Measurements from ENCODE around the gene PCDHAC1.

PCDHAC1 gene

DNA sequence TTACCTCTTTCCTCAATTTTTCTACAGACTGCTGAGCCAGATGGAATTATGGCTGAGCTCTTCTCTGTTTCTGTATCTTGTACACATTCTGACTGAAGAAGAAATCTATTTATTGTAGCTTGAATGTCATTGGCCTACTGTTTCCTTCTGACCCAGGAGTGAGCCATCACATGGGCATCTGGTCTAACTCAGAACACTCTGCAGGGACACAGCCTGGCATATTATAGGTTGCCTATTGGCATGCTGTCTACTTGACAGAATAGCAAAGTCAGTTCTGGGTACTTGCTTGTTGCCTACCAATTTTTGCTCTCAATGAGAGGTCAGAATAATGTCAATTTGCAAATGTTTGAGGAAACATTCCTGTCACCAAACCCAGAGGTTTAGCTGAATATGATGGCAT is 47.5 kb downstream of the PCDHAC1 start:
- no peak for DNase-seq (ENCODE audit: extremely low read depth, low read depth)
- TF ChIP-seq, protein P1, sequence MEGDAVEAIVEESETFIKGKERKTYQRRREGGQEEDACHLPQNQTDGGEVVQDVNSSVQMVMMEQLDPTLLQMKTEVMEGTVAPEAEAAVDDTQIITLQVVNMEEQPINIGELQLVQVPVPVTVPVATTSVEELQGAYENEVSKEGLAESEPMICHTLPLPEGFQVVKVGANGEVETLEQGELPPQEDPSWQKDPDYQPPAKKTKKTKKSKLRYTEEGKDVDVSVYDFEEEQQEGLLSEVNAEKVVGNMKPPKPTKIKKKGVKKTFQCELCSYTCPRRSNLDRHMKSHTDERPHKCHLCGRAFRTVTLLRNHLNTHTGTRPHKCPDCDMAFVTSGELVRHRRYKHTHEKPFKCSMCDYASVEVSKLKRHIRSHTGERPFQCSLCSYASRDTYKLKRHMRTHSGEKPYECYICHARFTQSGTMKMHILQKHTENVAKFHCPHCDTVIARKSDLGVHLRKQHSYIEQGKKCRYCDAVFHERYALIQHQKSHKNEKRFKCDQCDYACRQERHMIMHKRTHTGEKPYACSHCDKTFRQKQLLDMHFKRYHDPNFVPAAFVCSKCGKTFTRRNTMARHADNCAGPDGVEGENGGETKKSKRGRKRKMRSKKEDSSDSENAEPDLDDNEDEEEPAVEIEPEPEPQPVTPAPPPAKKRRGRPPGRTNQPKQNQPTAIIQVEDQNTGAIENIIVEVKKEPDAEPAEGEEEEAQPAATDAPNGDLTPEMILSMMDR (IDR thresholded peaks at IDR 0.05; ENCODE audit: low read depth, low read length) = no peak

DNA sequence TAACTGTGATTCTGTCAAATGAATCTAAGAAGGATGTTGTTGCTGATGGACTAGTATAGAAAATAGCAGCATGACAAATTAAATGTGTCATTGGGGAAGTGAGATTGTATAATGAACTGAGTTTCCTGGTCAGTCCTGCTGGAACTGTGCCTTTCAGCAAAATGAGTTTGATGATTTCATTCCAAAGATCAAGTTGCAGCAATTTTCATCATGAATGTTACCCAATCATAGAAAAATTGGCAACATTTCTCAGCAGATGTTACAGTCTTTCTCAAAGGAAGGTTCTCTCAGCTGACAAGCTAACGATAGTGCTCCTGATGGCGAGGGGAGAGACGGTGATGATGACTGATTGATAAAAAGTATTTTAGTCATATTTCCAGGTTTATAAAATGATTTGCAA is 50.9 kb downstream of the PCDHAC1 start:
- TF ChIP-seq, protein P1 (IDR thresholded peaks at IDR 0.05; ENCODE audit: low read depth, low read length) = no peak
- no peak for DNase-seq (ENCODE audit: extremely low read depth, low read depth)

GRCh38 chr5:140978260-140978659 is 52.2 kb downstream of the PCDHAC1 start:
- TF ChIP-seq, protein P1 (IDR thresholded peaks at IDR 0.05; ENCODE audit: low read depth, low read length) = no peak
- DNase-seq (ENCODE audit: extremely low read depth, low read depth) = no peak

- DNase-seq (ENCODE audit: extremely low read depth, low read depth) = no peak
- TF ChIP-seq, protein P1 (IDR thresholded peaks at IDR 0.05; ENCODE audit: low read depth, low read length) = no peak
Measured at GRCh38 chr5:140978983-140979382, 52.9 kb downstream of the PCDHAC1 start.

Measured in AG09319 (cell line).